ENCODE measurements around the gene HMCN2.
"Not testable (repeated sequence)": the region's sequence is repeated elsewhere in the genome, so short reads cannot be mapped to it uniquely, and the experiment has no call there.

HMCN2 gene

GRCh38 chr9:130382636-130383349 is 117.2 kb downstream of the HMCN2 start:
- in situ Hi-C loops (cut with MboI; ENCODE audit: low sequenced_read_pairs): no loop called here

GRCh38 chr9:130383350-130383715 is 117.8 kb downstream of the HMCN2 start:
- in situ Hi-C loops (cut with MboI; ENCODE audit: low sequenced_read_pairs): no loop called here

- in situ Hi-C loops (cut with MboI; ENCODE audit: low sequenced_read_pairs): no loop called here
These were observed 118.6 kb downstream of the HMCN2 start for GRCh38 chr9:130383979-130384676.

- in situ Hi-C loops (cut with MboI; ENCODE audit: low sequenced_read_pairs): no loop called here
These were observed 119.7 kb downstream of the HMCN2 start for GRCh38 chr9:130385257-130385656.

- in situ Hi-C loops (cut with MboI; ENCODE audit: low sequenced_read_pairs): no loop called here
These were observed 121.8 kb downstream of the HMCN2 start for GRCh38 chr9:130387398-130387797.

GRCh38 chr9:130387905-130388304 is 122.3 kb downstream of the HMCN2 start:
- in situ Hi-C loops (cut with MboI; ENCODE audit: low sequenced_read_pairs): no loop called here

- in situ Hi-C loops (cut with MboI; ENCODE audit: low sequenced_read_pairs): no loop called here
These were observed 124.8 kb downstream of the HMCN2 start for GRCh38 chr9:130390390-130390789.

GRCh38 chr9:130390986-130391385 is 125.4 kb downstream of the HMCN2 start:
- in situ Hi-C loops (cut with MboI; ENCODE audit: low sequenced_read_pairs): no loop called here

GRCh38 chr9:130391866-130392265 is 126.3 kb downstream of the HMCN2 start:
- in situ Hi-C loops (cut with MboI; ENCODE audit: low sequenced_read_pairs): no loop called here

- in situ Hi-C loops (cut with MboI; ENCODE audit: low sequenced_read_pairs): no loop called here
These were observed 128.1 kb downstream of the HMCN2 start for GRCh38 chr9:130393681-130394071.

- in situ Hi-C loops (cut with MboI; ENCODE audit: low sequenced_read_pairs): no loop called here
These were observed 128.8 kb downstream of the HMCN2 start for GRCh38 chr9:130394320-130394719.

GRCh38 chr9:130394814-130395470 is 129.4 kb downstream of the HMCN2 start:
- in situ Hi-C loops (cut with MboI; ENCODE audit: low sequenced_read_pairs): no loop called here

- in situ Hi-C loops (cut with MboI; ENCODE audit: low sequenced_read_pairs): no loop called here
These were observed 130.4 kb downstream of the HMCN2 start for GRCh38 chr9:130395810-130396435.

- in situ Hi-C loops (cut with MboI; ENCODE audit: low sequenced_read_pairs): no loop called here
These were observed 131.0 kb downstream of the HMCN2 start for GRCh38 chr9:130396581-130396980.

GRCh38 chr9:130398487-130399240 is 133.1 kb downstream of the HMCN2 start:
- in situ Hi-C loops (cut with MboI; ENCODE audit: low sequenced_read_pairs): no loop called here

- in situ Hi-C loops (cut with MboI; ENCODE audit: low sequenced_read_pairs): no loop called here
These were observed 134.2 kb downstream of the HMCN2 start for GRCh38 chr9:130399768-130400167.

- in situ Hi-C loops (cut with MboI; ENCODE audit: low sequenced_read_pairs): no loop called here
These were observed 135.3 kb downstream of the HMCN2 start for GRCh38 chr9:130400870-130401269.

GRCh38 chr9:130401742-130402141 is 136.2 kb downstream of the HMCN2 start:
- in situ Hi-C loops (cut with MboI; ENCODE audit: low sequenced_read_pairs): not testable (repeated sequence)

GRCh38 chr9:130402243-130402642 is 136.7 kb downstream of the HMCN2 start:
- in situ Hi-C loops (cut with MboI; ENCODE audit: low sequenced_read_pairs): no loop called here

GRCh38 chr9:130402645-130403440 is 137.3 kb downstream of the HMCN2 start:
- in situ Hi-C loops (cut with MboI; ENCODE audit: low sequenced_read_pairs): no loop called here
